ENCODE data around the gene CRADD.

GRCh38 chr12:93753285-93753684 lies 76.1 kb downstream of the CRADD start:
- TF ChIP-seq MAZ (IDR thresholded peaks at IDR 0.05; ENCODE audit: borderline replicate concordance, low read depth, low read length), result no peak
- no peak for TF ChIP-seq CTCF (conservative IDR thresholded peaks at IDR 0.05; ENCODE audit: low read depth, low read length)
- TF ChIP-seq POLR2A (IDR thresholded peaks at IDR 0.05; ENCODE audit: low read depth, low read length), result no peak
- no peak for TF ChIP-seq MXI1 (IDR thresholded peaks at IDR 0.05; ENCODE audit: borderline replicate concordance, low read depth, low read length)
- no peak for TF ChIP-seq RFX5 (IDR thresholded peaks at IDR 0.05; ENCODE audit: low read depth, low read length)
- no peak for TF ChIP-seq CEBPB (IDR thresholded peaks at IDR 0.05; ENCODE audit: low read depth, low read length)
- no peak for TF ChIP-seq CHD1 (IDR thresholded peaks at IDR 0.05; ENCODE audit: low read depth, low read length)
- TF ChIP-seq BHLHE40 (IDR thresholded peaks at IDR 0.05; ENCODE audit: low read depth, low read length), result no peak

Measured in IMR-90 (cell line).